Common myeloid progenitor, CD34-positive (primary cell): ENCODE data around the gene AAGAB.

Experiments
- CTCF ChIA-PET: fragments of 350-600 bp; sonication (Branson Sonifier 250); formaldehyde crosslinking; loops from one replicate; lab custom pipeline; 2021; ENCODE audit warnings: antibody characterized with exemption; lab: Charles Lee
- POLR2A ChIA-PET: fragments of 350-600 bp; sonication (Branson Sonifier 250); formaldehyde crosslinking; loops from one replicate; lab custom pipeline; 2021; ENCODE audit warnings: antibody characterized with exemption; lab: Charles Lee
- DNase-seq, 3 donors: peaks; one replicate each; pipeline versions ENCODE4 v3.0.0 to v3.0.0-alpha.2; 2013
- H3K27ac ChIP-seq, 2 experiments: 1 replicate in 1 of 2; 2 replicates in 1 of 2; pipeline ENCODE4 v1.7.0; 2013; ENCODE audit warnings: inconsistent platforms in 2 of 2, low read length in 2 of 2, mild to moderate bottlenecking in 2 of 2, low read depth in 1 of 2, moderate library complexity in 1 of 2; ENCODE audit not compliant: severe bottlenecking in 2 of 2, insufficient read depth in 1 of 2, poor library complexity in 1 of 2
- H3K27me3 ChIP-seq, 5 experiments: replicated peaks in 2 of 5; 1 replicate in 3 of 5; 2 replicates in 2 of 5; pipeline versions ENCODE4 v1.6.1 to v1.7.0; 2013; ENCODE audit warnings: low read length in 4 of 5, mild to moderate bottlenecking in 2 of 5, moderate library complexity in 2 of 5, inconsistent platforms in 1 of 5; ENCODE audit not compliant: insufficient read depth in 5 of 5, control insufficient read depth in 4 of 5
- H3K36me3 ChIP-seq, 4 experiments: 1 replicate in 2 of 4; 2 replicates in 2 of 4; pipeline versions ENCODE4 v1.6.1 to v1.7.0; 2013; ENCODE audit warnings: low read length in 3 of 4, control low read depth in 1 of 4, mild to moderate bottlenecking in 1 of 4; ENCODE audit not compliant: control insufficient read depth in 4 of 4, insufficient read depth in 4 of 4
- H3K4me1 ChIP-seq, 4 experiments: 1 replicate in 3 of 4; 2 replicates in 1 of 4; pipeline versions ENCODE4 v1.6.1 to v1.7.1; 2013; ENCODE audit warnings: low read length in 3 of 4, mild to moderate bottlenecking in 3 of 4, control low read depth in 1 of 4, inconsistent platforms in 1 of 4, moderate library complexity in 1 of 4; ENCODE audit not compliant: control insufficient read depth in 4 of 4, insufficient read depth in 4 of 4; ENCODE audit errors: control extremely low read depth in 1 of 4
- H3K4me3 ChIP-seq, 7 experiments: 1 replicate in 4 of 7; 2 replicates in 3 of 7; pipeline versions ENCODE4 v1.5.1 to v1.7.0; 2013; ENCODE audit warnings: mild to moderate bottlenecking in 7 of 7, low read length in 6 of 7, moderate library complexity in 6 of 7, inconsistent platforms in 2 of 7, low read depth in 2 of 7, control low read depth in 1 of 7; ENCODE audit not compliant: insufficient read depth in 4 of 7, control insufficient read depth in 1 of 7; ENCODE audit errors: extremely low read depth in 1 of 7
- H3K9me3 ChIP-seq, 5 experiments: 1 replicate in 4 of 5; 2 replicates in 1 of 5; pipeline versions ENCODE4 v1.6.1 to v1.7.1; 2013; ENCODE audit warnings: low read length in 4 of 5, mild to moderate bottlenecking in 2 of 5, inconsistent platforms in 1 of 5, low read depth in 1 of 5, moderate library complexity in 1 of 5; ENCODE audit not compliant: control insufficient read depth in 4 of 5, insufficient read depth in 2 of 5; ENCODE audit errors: control extremely low read depth in 1 of 5
- WGBS: methylation state at CpG from one replicate; pipeline ENCODE4 v1.1.5; 2013; ENCODE audit not compliant: insufficient coverage; 5-methylcytosine and 5-hydroxymethylcytosine counted together

AAGAB gene

GRCh38 chr15:67170143-67170925 lies 84.1 kb downstream of the AAGAB start:
- no peaks in the 10 kb centered on the region for H3K9me3 ChIP-seq
- H3K4me3 ChIP-seq = no peak overlapping the region
- peaks cover 3 to 87% (median 44%) of the 10 kb centered on the region in 4 experiments for H3K36me3 ChIP-seq
- POLR2A ChIA-PET = no interaction called here
- peaks cover 0 to 3% (median under 1%) of the 10 kb centered on the region in 4 experiments for H3K4me1 ChIP-seq
- DNase-seq = no peak
- H3K27ac ChIP-seq = no peak overlapping the region
- CTCF ChIA-PET = interaction anchor here (1.2 kb wide), 1 partner anchor 27 kb away, joined by 3 read pairs; no protein-coding TSS in a partner anchor
- no peaks in the 10 kb centered on the region for H3K27me3 ChIP-seq
- WGBS = 94% methylated on average over 8 of the region's 12 CpGs

DNA sequence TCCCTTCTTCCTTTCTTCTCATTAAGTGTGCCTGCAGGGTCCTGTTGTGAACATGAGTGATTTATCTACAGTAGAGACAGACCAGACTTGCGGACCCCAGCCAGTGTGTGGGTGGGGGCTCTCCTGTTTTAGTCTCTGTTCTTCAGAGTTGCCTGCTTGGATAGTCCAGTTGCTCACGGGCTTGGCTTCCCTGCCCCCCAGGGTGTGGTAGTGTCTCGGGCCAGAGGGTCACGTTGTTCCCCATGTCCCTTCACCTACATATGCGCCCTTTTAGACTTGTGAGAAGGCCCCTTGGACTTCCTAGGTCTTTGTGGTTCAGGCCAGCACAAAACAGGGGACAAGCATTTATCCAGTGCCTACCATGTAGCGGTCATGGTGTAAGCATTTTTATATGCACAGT lies 85.8 kb downstream of the AAGAB start:
- POLR2A ChIA-PET = no interaction called here
- WGBS = 90% methylated on average over 5 of the region's 6 CpGs
- Histone ChIP-seq H3K4me3 (no peak overlapping the region), H3K27ac (no peak overlapping the region), H3K36me3 (peaks cover 3 to 82% (median 38%) of the 10 kb centered on the region in 4 experiments), H3K9me3 (no peaks in the 10 kb centered on the region), H3K4me1 (no peaks in the 10 kb centered on the region), H3K27me3 (no peaks in the 10 kb centered on the region)
- no peak for DNase-seq
- CTCF ChIA-PET = interaction anchor here (1.3 kb wide), 1 partner anchor 70 kb away, joined by 3 read pairs; no protein-coding TSS in a partner anchor

GRCh38 chr15:67167091-67167490 lies 87.4 kb downstream of the AAGAB start:
- H3K4me1 ChIP-seq = no peaks in the 10 kb centered on the region
- no peak overlapping the region for H3K27ac ChIP-seq
- peaks cover 3 to 69% (median 30%) of the 10 kb centered on the region in 4 experiments for H3K36me3 ChIP-seq
- CTCF ChIA-PET = interaction anchor here (1.1 to 1.4 kb wide), 2 partner anchors 19 to 220 kb away, joined by 3 to 4 read pairs; no protein-coding TSS in a partner anchor
- no peak for DNase-seq
- H3K27me3 ChIP-seq = no peaks in the 10 kb centered on the region
- POLR2A ChIA-PET = no interaction called here
- no peak overlapping the region for H3K4me3 ChIP-seq
- H3K9me3 ChIP-seq = no peaks in the 10 kb centered on the region
- 92% methylated on average over 4 of the region's 4 CpGs for WGBS

GRCh38 chr15:67166280-67167009 lies 88.0 kb downstream of the AAGAB start:
- Histone ChIP-seq H3K27me3 (no peaks in the 10 kb centered on the region), H3K36me3 (peaks cover 3 to 66% (median 30%) of the 10 kb centered on the region in 4 experiments), H3K4me3 (no peak overlapping the region), H3K4me1 (peaks cover 0 to 3% (median 2%) of the 10 kb centered on the region in 4 experiments), H3K9me3 (no peaks in the 10 kb centered on the region), H3K27ac (no peak overlapping the region)
- ChIA-PET POLR2A (no interaction called here), CTCF (interaction anchor here (1.1 to 1.4 kb wide), 2 partner anchors 18 to 220 kb away, joined by 3 to 4 read pairs; no protein-coding TSS in a partner anchor)
- 94% methylated on average over 8 of the region's 13 CpGs for WGBS
- no peak for DNase-seq

DNA sequence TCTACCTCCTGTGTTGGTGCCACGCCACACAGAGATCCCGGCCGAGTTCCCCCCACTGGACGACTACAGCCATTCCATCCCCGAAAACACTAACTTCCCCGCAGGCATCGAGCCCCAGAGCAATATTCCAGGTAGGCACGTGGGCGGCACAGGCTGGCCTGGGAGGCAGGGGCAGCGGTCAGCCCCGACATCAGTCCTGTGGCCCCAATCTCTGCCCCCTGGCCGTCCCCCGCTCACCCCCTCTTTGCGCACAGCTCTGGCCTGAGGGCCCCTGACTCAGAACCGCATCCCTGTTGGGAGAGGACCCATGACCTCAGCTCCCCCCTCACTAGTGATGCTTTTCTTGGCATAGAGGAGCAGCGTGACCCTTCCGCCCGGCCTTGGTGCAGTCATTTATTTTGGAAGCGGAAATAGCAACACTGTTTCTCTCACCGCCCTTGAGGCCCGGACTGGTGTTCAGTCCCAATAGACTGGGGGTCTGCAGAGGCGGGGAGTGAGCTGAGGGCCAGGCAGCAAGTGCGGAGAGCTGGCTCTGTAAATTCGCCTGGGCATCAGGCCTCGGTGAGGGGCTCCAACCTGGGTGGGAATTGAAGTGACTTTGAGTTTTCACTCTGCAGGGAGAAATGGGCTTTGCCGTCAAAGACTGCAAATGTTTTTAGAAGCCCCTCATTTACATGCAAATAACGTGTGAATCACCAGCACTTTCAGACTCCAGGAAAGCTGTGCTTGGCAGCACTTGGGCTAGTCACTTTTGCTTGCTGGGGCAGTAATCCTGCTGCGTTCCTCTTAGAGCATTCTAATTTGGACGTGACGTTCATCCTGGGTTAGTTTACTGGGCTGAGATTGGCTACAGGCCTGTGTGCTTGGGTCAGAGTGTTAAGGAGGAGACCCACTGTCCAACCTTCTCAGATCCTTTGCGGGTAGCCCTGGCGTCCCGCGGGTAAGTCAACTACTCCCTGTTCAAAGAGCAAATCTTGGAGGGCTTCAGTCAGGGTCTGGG lies 88.9 kb downstream of the AAGAB start:
- DNase-seq = no peak
- CTCF ChIA-PET = no interaction called here

DNA sequence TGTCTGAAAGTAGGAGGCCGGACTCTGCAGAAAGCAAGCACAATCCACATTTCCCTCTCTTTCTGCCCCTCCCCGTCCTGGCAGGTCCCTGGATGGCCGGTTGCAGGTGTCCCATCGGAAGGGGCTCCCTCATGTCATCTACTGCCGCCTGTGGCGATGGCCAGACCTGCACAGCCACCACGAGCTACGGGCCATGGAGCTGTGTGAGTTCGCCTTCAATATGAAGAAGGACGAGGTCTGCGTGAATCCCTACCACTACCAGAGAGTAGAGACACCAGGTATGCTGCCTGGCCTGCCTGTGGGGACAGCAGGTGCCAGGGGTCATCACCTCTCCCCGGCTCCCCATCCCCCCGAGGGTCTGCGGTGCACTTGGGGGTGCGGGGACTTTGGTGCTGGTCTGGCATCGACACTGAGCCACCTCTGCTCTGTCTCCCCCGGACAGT lies 89.6 kb downstream of the AAGAB start:
- ChIA-PET POLR2A (no interaction called here), CTCF (no interaction called here)
- WGBS = 98% methylated on average over 15 of the region's 17 CpGs
- Histone ChIP-seq H3K9me3 (no peaks in the 10 kb centered on the region), H3K27ac (no peak overlapping the region), H3K4me3 (no peak overlapping the region), H3K27me3 (no peaks in the 10 kb centered on the region), H3K36me3 (peaks cover 3 to 52% (median 26%) of the 10 kb centered on the region in 4 experiments), H3K4me1 (peaks cover 0 to 6% (median 4%) of the 10 kb centered on the region in 4 experiments)
- DNase-seq = no peak

More for the DNA sequence above, 88.9 kb downstream of the AAGAB start:
- Histone ChIP-seq H3K4me1 (peaks cover 0 to 6% (median 4%) of the 10 kb centered on the region in 4 experiments), H3K27ac (no peak overlapping the region), H3K9me3 (no peaks in the 10 kb centered on the region), H3K4me3 (no peak overlapping the region), H3K36me3 (peaks cover 3 to 59% (median 28%) of the 10 kb centered on the region in 4 experiments), H3K27me3 (no peaks in the 10 kb centered on the region)
- POLR2A ChIA-PET = no interaction called here
- 95% methylated on average over 30 of the region's 34 CpGs for WGBS
